Rectal smooth muscle tissue (tissue), 1 donor: ENCODE results near the gene TRAFD1.

Experiments
- H3K27ac ChIP-seq: one replicate; pipeline ENCODE4 v1.7.0; 2013; ENCODE audit warnings: low read depth, low read length, inconsistent platforms
- H3K27me3 ChIP-seq: one replicate; pipeline ENCODE4 v1.7.0; 2013; ENCODE audit warnings: low read length; ENCODE audit not compliant: control insufficient read depth, insufficient read depth
- H3K36me3 ChIP-seq: one replicate; pipeline ENCODE4 v1.7.0; 2013; ENCODE audit warnings: low read length; ENCODE audit not compliant: control insufficient read depth, insufficient read depth
- H3K4me1 ChIP-seq: one replicate; pipeline ENCODE4 v1.7.0; 2013; ENCODE audit warnings: low read length; ENCODE audit not compliant: control insufficient read depth, insufficient read depth
- H3K4me3 ChIP-seq: one replicate; pipeline ENCODE4 v1.7.0; 2013; ENCODE audit warnings: low read length
- H3K9ac ChIP-seq: one replicate; pipeline ENCODE4 v1.7.0; 2013; ENCODE audit warnings: low read length

Gene TRAFD1

DNA sequence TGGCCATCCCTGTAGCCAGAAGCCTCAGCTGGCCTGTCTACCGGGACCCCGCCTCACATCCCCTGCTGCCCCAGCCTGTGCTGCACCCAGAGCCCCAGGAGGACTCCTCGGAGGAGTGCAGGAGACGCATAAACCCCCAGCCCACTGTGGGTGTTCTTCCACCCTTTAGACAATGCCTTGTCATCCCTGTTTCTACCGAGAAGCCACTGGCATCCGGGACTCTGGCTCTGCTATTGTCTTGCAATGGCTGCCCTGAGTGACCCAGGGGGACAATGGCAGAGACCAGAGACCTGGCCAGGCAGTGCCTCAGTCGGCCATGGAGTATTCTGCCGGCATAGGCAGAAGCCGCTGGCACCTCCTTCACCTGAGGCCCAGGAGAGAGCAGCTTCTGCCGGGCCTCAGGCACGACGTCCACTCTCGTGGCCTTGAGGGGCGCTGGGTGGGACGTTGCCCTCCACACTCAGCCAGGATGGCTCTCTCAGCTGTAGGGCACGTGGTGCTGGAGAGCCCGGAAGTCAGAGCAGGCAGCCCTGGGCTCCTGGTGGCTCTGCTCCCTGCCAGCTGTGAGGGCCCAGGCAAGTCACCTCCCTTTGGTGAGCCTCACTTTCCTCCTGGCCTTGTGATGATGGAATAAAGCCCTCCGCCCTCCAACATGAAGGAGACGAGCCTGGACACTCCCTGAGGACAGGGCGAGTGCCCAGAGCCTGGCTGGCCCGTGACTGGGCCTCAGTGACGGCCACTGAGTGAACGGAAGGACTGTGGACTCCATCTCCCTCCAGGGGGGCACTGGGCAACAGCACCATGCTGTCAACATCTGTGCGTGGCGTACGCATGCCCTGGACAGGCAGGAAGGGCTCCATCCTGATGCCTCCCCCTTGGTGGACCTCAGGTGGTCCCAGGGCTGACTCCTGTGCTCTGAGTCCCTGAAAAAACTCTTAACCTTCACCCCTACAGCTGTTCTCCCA is 41.0 kb downstream of the TRAFD1 start:
- Histone ChIP-seq H3K27ac (no peak overlapping the region), H3K36me3 (peaks cover 24% of the 10 kb centered on the region), H3K27me3 (no peaks in the 10 kb centered on the region), H3K4me1 (no peaks in the 10 kb centered on the region), H3K4me3 (no peak overlapping the region), H3K9ac (no peak overlapping the region)

DNA sequence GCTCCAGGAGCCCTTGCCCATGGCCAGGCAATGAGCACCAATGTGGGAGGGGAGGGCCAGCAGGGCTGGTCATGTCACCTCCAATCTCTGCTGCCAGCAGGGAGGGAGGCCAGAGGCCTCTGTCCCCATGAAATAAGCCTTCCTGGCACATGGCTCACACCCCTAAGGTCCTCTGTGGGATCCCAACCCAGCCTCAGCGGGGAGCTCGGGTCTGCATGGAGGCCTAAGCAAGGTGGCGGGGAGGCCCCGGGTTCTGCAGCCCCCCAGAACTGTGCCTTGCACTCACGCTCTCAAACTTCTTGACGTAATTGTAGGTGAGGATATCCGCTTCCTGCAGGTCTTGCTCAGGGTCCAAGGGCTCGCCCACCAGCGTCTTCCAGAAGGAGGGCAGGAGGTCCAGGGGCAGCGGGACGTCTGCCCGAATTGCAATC is 41.7 kb downstream of the TRAFD1 start:
- H3K4me1 ChIP-seq: no peaks in the 10 kb centered on the region
- H3K9ac ChIP-seq: no peak overlapping the region
- no peak overlapping the region for H3K4me3 ChIP-seq
- no peaks in the 10 kb centered on the region for H3K27me3 ChIP-seq
- peaks cover 25% of the 10 kb centered on the region for H3K36me3 ChIP-seq
- H3K27ac ChIP-seq: no peak overlapping the region

DNA sequence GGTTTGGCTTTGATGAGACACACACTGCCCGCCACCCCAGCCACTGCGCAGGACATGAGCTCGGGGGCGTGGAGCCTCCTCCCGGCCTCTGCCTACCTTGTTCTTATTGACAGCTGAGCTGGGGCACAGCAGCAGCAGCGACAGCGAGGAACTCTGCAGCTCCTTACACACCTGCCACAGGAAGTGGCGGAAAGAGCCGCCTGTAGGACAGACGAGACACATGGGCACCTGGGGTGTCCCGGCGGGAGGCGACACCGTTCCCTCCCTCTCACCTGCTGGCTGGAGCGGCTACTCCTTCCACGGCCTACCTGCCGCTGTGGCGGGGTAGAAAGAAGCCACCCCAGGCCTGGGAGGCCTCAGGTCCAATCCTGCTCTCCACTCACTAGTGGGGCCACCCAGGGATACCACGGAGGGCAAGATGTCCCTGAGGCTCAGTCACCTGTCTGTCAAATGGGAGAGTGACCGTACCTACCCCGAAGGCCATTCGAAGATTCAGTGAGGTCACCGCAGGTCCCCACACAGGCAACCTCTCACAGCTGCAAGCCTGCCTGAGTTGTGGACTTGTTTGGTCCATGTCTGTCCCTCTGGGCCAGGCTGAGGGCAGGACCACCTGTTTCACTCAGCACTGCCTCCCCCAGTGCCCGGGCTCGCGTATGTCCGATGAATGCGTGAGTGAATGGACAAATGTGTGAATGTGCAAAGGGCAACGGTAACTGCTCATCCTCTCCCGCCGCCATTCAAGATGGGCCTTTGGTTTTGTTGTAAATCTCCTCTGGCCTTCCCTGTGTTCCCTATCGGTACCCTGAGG is 42.6 kb downstream of the TRAFD1 start:
- Histone ChIP-seq H3K27ac (no peak overlapping the region), H3K27me3 (no peaks in the 10 kb centered on the region), H3K9ac (no peak overlapping the region), H3K36me3 (peaks cover 27% of the 10 kb centered on the region), H3K4me1 (no peaks in the 10 kb centered on the region), H3K4me3 (no peak overlapping the region)

DNA sequence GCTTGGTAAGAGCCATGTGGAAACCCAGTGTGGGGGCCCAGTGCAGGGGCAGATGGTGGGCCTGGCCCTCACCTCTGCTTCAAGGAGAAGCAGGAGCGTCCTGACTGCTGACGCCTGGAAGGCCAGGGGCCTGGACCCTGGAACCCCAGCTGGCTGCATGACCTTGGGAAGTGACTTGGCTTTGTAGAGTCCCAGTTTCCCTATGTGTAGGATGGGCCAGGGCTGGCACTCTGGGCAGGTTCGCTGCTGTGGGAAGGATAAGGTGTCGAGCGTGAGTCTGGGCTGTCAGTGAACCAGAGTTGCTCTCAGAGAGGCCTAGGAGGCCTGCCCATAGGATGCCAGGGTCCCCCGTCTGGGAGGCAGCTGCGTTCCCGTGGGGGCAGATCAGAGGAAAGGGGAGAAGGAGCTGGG is 43.2 kb downstream of the TRAFD1 start:
- Histone ChIP-seq H3K36me3 (peaks cover 21% of the 10 kb centered on the region), H3K27ac (no peak overlapping the region), H3K9ac (no peak overlapping the region), H3K4me1 (no peaks in the 10 kb centered on the region), H3K4me3 (no peak overlapping the region), H3K27me3 (no peaks in the 10 kb centered on the region)

DNA sequence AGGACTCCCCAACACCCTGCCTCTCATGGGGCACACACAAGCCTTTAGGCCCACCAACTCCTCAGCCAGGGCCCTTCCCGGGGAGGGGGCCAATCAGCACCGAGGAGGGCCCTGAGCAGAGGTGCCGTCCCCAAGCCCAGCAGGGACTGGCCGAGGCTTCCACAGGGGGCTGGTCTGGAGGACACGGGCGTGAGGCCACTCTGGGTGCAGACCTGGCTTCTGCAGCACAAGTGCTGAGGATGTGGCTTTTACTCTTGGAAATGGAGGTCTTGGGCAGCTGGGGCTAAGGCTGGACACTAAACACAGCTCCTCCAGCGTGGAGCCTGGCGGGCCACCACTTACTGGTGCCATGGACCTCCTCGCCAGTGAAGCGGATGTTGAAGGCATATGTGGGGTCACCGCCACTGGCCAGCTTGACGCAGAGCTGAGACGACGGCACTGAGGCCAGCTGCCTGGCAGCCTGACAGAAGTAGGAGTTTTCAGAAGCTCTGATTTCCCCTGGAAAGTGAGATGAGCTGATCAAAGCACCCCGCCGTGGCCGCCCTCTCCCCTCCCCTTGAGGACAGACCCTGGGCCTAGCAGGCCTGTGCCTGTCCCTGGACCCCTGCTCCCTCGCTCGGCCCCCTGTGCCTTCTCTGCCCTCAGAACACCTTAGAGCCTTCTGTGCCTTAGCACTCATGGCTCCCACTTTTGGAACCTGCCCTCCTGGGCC is 44.0 kb downstream of the TRAFD1 start:
- H3K27ac ChIP-seq: no peak overlapping the region
- H3K4me3 ChIP-seq: no peak overlapping the region
- peaks cover 22% of the 10 kb centered on the region for H3K36me3 ChIP-seq
- H3K27me3 ChIP-seq: no peaks in the 10 kb centered on the region
- H3K4me1 ChIP-seq: no peaks in the 10 kb centered on the region
- no peak overlapping the region for H3K9ac ChIP-seq

DNA sequence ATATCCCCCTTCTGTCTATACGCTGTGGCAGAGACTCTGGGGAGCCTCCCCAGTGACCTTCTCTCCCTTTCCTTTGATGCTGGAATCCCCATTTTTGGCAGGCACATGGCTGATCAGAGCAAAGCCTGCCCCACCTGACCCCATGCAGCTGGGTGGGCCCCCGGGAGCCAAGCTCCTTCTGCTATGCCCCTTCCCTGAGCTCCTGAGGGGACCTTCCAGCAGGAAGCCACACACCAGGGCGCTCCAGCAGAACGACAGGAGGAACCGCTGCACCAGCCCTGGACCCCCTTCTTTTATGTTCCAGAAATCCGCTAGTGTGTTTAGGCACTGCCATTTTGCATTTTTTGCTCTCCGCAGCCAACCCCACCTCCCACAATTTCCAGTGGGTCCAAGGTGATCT is 44.6 kb downstream of the TRAFD1 start:
- no peak overlapping the region for H3K27ac ChIP-seq
- H3K4me1 ChIP-seq: no peaks in the 10 kb centered on the region
- no peak overlapping the region for H3K4me3 ChIP-seq
- no peak overlapping the region for H3K9ac ChIP-seq
- H3K27me3 ChIP-seq: no peaks in the 10 kb centered on the region
- peaks cover 25% of the 10 kb centered on the region for H3K36me3 ChIP-seq

DNA sequence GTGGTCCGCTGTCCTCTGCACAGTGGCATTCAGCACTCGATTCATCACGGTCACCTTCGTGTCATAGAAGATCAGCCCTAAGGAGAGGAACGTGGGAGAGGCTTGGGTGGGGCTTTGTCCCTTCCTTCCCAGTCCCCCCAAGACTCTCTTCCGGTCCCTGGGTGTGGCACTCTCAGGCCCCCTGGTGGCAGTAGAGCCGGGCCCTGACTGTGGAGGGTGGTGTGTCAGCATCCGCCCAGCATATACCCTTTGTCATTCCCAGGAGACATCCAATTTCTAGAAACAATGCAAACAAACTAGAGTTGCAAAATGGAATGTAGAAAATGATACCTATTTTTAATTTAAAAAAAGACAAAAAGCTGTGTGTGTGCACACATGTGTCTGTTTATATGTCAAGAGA is 45.0 kb downstream of the TRAFD1 start:
- Histone ChIP-seq H3K9ac (no peak overlapping the region), H3K27ac (no peak overlapping the region), H3K27me3 (no peaks in the 10 kb centered on the region), H3K4me3 (no peak overlapping the region), H3K4me1 (no peaks in the 10 kb centered on the region), H3K36me3 (peaks cover 29% of the 10 kb centered on the region)

DNA sequence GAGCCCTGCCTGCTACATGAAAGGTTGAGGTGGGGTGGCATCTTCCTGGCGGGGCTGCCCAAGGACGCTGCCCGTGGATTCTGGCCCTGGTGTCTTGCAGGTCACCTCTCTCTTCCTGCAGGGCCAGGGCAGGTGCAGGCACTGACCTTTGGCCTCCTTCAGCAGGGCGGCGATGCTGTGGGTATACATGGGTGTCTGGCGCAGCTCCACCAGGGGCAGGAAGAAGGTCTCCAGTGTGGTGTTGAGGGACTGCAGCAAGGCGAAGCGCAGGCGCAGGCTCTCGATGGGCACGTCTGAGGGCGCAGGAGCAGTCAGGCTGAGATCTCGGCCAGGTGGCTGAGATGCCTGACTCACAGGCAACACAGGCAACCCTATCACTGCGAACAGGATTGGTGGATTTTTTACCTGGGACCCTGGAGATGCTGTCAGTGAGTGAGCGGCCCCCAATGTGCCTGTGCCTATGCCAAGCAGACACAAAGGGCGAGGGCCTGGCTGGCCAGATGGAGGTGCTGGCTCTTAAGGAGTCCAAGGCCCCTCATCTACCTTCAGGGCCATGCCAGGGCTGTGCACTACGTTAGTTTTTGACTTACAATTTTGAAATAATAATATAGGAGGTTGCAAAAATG is 45.7 kb downstream of the TRAFD1 start:
- no peak overlapping the region for H3K4me3 ChIP-seq
- H3K4me1 ChIP-seq: no peaks in the 10 kb centered on the region
- H3K9ac ChIP-seq: no peak overlapping the region
- no peaks in the 10 kb centered on the region for H3K27me3 ChIP-seq
- H3K27ac ChIP-seq: no peak overlapping the region
- peaks cover 36% of the 10 kb centered on the region for H3K36me3 ChIP-seq

DNA sequence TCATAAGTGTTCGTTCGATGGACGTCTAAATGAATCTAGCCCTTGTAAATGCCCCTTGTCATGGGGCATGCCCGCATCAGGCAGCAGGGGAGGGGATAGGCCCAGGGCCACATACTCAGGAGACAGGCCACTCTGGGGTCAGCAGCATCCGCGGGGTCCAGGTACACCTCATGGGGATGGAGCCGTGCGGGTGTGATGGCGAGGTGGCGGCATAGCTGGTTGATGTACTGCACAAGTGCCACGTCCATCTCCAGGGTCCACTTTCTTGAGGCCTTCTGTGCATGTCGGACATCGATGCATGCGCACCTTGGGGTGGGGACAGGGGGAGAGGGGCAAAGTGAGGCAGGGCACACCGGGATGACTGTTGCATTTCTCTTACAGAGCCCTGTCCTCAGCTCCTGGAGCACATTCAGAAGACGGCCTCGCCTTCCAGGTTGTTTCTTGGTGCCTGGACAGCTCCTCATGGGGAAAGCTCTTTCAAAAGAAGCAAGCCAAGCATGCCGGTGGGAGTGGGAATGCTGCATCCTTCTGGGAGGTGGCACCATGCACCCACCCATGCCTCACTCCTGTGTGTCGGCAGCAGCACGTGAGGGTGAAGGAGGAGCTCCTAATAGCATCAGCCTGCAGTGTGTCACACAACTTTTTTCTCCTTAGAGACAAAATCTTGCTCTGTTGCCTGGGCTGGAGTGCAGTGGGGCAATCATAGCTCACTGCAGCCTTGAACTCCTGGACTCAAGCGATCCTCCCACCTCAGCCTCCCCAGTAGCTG is 47.4 kb downstream of the TRAFD1 start:
- no peak overlapping the region for H3K9ac ChIP-seq
- H3K27me3 ChIP-seq: no peaks in the 10 kb centered on the region
- no peaks in the 10 kb centered on the region for H3K4me1 ChIP-seq
- no peak overlapping the region for H3K4me3 ChIP-seq
- no peak overlapping the region for H3K27ac ChIP-seq
- peaks cover 42% of the 10 kb centered on the region for H3K36me3 ChIP-seq

DNA sequence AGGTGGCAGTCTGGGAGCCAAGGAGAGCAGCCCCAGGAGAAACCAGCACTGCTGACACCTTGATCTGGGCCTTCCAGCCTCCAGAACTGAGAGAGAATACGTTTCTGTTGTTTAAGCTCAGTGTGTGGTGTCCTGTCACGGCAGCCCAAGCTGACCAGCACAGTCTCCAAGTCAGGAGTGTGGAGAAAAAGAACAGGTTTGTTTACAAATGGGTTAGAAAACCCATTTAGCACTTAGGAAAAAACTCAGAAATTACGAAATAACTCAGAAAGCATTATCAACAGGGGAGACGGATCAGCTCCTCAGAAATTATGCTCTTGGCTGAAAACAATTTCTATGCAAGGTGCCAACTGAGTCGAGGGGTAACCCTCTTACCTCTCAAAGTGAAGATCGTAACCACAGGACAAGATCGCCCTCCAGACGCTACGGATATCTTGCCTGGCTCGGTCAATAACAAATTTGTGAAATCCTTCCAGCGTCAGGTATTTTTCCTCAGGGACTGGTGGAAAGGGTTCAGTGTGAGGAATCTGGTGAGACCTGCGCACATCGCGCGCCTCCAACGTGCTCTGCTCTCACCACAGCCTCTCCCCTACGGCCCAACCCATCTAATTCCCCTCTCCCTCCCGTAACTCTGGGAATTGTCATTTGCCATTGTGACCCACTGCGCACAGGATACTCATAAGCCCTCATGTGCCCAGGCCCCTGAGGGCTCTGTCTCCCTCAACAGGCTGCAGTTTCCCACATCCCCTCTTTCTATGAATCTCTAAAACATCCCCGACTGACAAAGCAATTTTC is 50.2 kb downstream of the TRAFD1 start:
- Histone ChIP-seq H3K4me1 (no peaks in the 10 kb centered on the region), H3K27me3 (no peaks in the 10 kb centered on the region), H3K4me3 (no peak overlapping the region), H3K36me3 (peaks cover 51% of the 10 kb centered on the region), H3K9ac (no peak overlapping the region), H3K27ac (no peak overlapping the region)
